ENCODE data around the gene CERCAM.
"Not testable (repeated sequence)": the region's sequence is repeated elsewhere in the genome, so short reads cannot be mapped to it uniquely, and the experiment has no call there.

Gene CERCAM

GRCh38 chr9:128393145-128393775 lies 27.4 kb upstream of the CERCAM start:
- no peak for DNase-seq (ENCODE audit: low spot score)

GRCh38 chr9:128393970-128394369 lies 26.7 kb upstream of the CERCAM start:
- no peak for DNase-seq (ENCODE audit: low spot score)

GRCh38 chr9:128394379-128395168 lies 26.1 kb upstream of the CERCAM start:
- DNase-seq (ENCODE audit: low spot score), result no peak

- DNase-seq (ENCODE audit: low spot score), result no peak
Measured at GRCh38 chr9:128396970-128397613, 23.6 kb upstream of the CERCAM start.

- no peak for DNase-seq (ENCODE audit: low spot score)
Measured at GRCh38 chr9:128397831-128398230, 22.8 kb upstream of the CERCAM start.

GRCh38 chr9:128399861-128400260 lies 20.8 kb upstream of the CERCAM start:
- no peak for DNase-seq (ENCODE audit: low spot score)

GRCh38 chr9:128404560-128404959 lies 16.1 kb upstream of the CERCAM start:
- no peak for DNase-seq (ENCODE audit: low spot score)

GRCh38 chr9:128405077-128405779 lies 15.4 kb upstream of the CERCAM start:
- no peak for DNase-seq (ENCODE audit: low spot score)

- DNase-seq (ENCODE audit: low spot score), result no peak
Measured at GRCh38 chr9:128405780-128406171, 14.9 kb upstream of the CERCAM start.

- no peak for DNase-seq (ENCODE audit: low spot score)
Measured at GRCh38 chr9:128406848-128407391, 13.7 kb upstream of the CERCAM start.

GRCh38 chr9:128408963-128409431 lies 11.7 kb upstream of the CERCAM start:
- DNase-seq (ENCODE audit: low spot score), result no peak

- DNase-seq (ENCODE audit: low spot score), result no peak
Measured at GRCh38 chr9:128409450-128409849, 11.2 kb upstream of the CERCAM start.

GRCh38 chr9:128409978-128410377 lies 10.7 kb upstream of the CERCAM start:
- DNase-seq (ENCODE audit: low spot score), result peak; percentile 51

- no peak for DNase-seq (ENCODE audit: low spot score)
Measured at GRCh38 chr9:128411364-128412119, 9.1 kb upstream of the CERCAM start.

- peak; percentile 89 for DNase-seq (ENCODE audit: low spot score)
Measured at GRCh38 chr9:128412120-128412790, 8.4 kb upstream of the CERCAM start.

GRCh38 chr9:128413728-128414127 lies 6.9 kb upstream of the CERCAM start:
- not testable (repeated sequence) for DNase-seq (ENCODE audit: low spot score)

GRCh38 chr9:128414461-128414860 lies 6.2 kb upstream of the CERCAM start:
- peak; percentile 66 for DNase-seq (ENCODE audit: low spot score)

- DNase-seq (ENCODE audit: low spot score), result no peak
Measured at GRCh38 chr9:128415281-128415680, 5.4 kb upstream of the CERCAM start.

GRCh38 chr9:128416014-128416413 lies 4.6 kb upstream of the CERCAM start:
- DNase-seq (ENCODE audit: low spot score), result no peak

GRCh38 chr9:128416432-128417019 lies 4.1 kb upstream of the CERCAM start:
- no peak for DNase-seq (ENCODE audit: low spot score)

Data from HuH-7 (cell line).